AG10803 (cell line): ENCODE data around the gene ARHGAP26.

ENCODE experiments used
- DNase-seq: peaks from one replicate; pipeline ENCODE4 v3.0.0; 2010; ENCODE audit warnings: low read depth
- H3K4me3 ChIP-seq: 2 replicates; pipeline ENCODE4 v1.5.1; 2011; ENCODE audit warnings: mild to moderate bottlenecking, low read length, control low read depth
- TF ChIP-seq, protein P1 (sequence below): conservative IDR thresholded peaks from 2 replicates; pipeline ENCODE4 v1.5.1; 2011; ENCODE audit warnings: mild to moderate bottlenecking, low read length, control low read depth, inconsistent platforms

Gene ARHGAP26

DNA sequence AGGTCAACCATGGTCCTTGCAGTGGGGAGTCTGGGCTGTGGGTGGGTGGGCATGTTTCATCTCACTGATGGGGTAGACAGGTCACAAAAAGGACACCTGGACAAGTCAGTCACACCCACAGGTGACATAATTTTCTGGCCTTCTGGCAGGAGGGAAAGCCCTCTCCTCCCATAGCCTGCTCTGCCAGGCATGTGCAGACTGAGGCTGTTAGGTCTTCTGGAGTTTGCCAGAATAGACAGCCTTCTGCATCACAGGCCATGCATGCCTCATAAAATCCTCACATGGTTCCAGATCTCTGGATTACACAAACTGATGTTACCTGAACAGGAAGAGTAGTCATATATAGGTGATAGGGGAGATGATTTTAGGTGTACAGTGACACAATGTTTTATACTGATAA, 49.1 kb downstream of the ARHGAP26 start:
- DNase-seq, result no peak
- TF ChIP-seq, protein P1, sequence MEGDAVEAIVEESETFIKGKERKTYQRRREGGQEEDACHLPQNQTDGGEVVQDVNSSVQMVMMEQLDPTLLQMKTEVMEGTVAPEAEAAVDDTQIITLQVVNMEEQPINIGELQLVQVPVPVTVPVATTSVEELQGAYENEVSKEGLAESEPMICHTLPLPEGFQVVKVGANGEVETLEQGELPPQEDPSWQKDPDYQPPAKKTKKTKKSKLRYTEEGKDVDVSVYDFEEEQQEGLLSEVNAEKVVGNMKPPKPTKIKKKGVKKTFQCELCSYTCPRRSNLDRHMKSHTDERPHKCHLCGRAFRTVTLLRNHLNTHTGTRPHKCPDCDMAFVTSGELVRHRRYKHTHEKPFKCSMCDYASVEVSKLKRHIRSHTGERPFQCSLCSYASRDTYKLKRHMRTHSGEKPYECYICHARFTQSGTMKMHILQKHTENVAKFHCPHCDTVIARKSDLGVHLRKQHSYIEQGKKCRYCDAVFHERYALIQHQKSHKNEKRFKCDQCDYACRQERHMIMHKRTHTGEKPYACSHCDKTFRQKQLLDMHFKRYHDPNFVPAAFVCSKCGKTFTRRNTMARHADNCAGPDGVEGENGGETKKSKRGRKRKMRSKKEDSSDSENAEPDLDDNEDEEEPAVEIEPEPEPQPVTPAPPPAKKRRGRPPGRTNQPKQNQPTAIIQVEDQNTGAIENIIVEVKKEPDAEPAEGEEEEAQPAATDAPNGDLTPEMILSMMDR, result no peak
- no peak overlapping the region for H3K4me3 ChIP-seq

DNA sequence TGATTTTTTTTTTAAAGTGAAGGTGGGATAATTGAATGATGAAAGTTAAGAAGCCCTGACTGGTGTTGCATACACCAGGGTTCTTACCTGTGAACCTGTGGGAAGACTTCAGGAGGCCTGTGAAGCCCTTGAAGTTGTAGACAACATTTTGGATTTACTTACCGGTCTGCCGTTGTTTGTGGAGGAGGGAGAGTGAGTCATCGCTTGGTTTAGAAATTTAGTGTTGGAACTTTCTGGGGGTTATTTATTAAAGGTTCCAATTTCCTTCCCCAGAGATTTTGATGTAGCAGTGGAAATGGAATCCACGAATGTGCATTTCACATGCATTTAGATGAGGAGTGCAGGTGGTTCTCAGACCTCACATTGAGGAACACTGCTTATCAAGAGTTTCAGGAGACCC, 49.6 kb downstream of the ARHGAP26 start:
- TF ChIP-seq, protein P1, result no peak
- no peak overlapping the region for H3K4me3 ChIP-seq
- DNase-seq, result peak; percentile 25

DNA sequence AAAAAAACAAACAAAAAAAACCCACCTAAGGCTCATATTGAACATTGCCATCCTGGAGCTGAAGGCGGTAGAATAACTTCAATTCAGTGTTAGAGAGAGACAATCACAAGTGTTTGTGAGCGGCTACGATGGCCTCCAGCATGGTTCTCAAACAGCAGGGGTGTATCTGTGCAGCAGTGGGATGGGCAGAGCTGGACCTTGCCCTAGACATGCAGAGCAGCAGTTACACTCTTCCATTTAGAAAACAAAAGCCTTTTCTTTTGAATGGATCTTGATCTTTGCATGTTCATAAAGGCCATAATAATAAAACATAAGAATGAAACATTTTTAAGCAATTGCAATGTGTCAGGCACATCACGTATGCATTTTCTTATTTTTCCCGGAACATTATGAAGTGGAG, 50.3 kb downstream of the ARHGAP26 start:
- H3K4me3 ChIP-seq, result no peak overlapping the region
- DNase-seq, result no peak
- TF ChIP-seq, protein P1, result no peak

DNA sequence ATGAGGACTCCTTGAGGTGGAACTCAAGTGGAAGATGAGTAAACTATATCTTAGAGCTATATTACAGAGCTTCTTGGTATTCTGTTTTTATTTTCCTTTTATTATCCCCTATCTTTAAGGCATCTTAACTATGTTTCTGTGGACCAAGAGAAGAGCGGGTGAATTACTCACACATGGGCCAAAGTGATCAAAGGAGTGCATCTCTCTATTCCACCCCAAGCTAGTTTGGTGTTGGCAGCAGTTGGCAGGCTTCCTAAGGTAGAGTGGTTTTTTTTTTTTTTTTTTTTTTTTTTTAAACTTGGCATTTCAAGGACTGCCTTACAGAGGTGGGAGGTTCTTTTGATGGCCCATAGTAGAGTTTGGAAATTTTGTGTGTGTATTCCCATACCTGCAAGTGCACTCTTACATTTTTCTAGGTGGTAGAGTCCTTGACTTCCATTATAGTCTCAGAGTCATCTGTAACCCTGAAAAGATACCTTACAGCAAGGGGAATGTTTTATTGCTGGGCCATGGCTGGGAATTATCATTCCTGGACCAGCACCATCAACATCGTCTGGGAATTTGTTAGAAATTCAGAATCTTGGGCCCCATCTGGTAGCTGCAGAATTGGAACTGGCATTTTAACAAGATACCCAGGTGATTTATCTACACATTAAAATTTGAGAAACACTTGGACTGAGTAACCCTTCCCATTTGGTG, 51.0 kb downstream of the ARHGAP26 start:
- TF ChIP-seq, protein P1, result no peak
- no peak overlapping the region for H3K4me3 ChIP-seq
- DNase-seq, result no peak

DNA sequence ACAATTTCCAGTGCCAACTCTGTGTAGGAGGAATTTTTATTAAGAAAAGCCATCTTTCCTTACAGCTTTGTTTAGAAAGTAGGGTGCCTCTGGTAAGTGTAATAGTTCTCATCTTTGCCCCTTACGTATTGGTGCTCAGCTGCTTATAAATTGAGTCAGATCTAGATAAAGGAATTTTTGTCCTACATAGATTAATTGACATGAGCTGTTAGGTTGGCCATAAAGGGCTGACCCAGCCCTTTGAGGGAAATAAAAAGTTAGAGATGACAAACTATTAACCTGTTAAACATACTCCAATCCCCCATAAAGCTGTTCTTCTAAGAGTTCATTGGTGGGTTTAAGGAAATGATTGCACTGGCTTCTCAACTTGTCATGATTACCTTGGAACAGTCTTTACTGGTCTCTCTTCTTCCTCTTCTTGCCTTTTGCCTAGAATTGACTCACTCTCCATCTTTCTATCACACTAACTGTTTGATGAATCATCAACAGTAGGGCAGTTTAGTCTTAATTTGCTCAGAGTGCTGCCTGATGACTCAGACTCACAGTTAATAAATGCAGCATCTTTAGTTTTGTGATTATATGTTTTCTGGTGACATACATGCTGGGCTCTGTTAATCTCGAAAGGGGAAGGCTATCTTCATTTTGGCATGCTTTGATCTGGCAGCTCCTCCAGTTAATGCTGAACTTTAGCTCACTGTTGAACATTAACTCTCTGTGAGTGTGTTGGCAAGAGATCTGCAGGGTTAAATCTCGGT, 51.7 kb downstream of the ARHGAP26 start:
- TF ChIP-seq, protein P1, result no peak
- H3K4me3 ChIP-seq, result no peak overlapping the region
- DNase-seq, result peak; percentile 77

DNA sequence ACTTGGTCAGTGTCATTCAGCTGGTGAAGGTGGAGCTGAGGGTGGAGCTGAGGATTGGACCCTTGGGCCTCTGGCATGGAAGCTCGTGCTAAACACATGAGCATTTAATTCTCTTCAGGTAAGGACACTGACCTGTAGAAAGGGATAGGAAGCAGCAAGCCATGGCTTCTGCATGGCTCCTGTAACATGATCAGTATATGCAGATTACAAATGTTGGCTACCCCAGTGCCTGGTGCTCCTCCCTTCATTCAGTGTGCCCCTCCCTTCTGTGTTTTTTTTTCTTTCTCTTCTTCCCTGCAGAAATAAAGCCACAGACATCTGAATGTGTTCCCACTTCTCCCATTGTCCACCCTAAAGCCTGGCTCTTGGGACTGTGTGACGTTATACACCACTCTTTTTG, 52.9 kb downstream of the ARHGAP26 start:
- DNase-seq, result no peak
- TF ChIP-seq, protein P1, result no peak
- H3K4me3 ChIP-seq, result no peak overlapping the region

DNA sequence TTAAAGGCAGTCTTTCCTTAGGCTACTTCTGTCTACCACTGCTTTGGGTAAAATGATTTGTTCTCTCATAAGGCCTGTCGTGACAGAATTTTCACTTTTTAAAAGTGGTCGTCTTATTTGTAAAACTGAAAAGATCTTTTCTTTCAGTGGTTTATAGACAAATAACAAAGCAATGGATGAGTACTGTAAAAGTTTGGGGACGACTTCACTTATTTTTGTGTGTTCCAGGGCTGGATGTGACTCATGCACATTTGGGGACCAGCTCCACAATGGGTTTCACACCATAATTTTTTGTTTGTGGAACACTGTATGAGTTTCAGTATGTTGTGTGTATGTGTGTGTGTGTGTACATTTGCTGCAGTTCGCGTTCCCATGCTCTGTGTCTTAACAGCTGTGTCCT, 53.6 kb downstream of the ARHGAP26 start:
- TF ChIP-seq, protein P1, result no peak
- no peak for DNase-seq
- H3K4me3 ChIP-seq, result no peak overlapping the region
